Right lobe of liver (tissue), 6 donors: ENCODE results near the gene KLF4. TPM values are rescaled to one million over a fixed set of nuclear protein-coding genes. Genes with fewer than 3 reads are reported as not detected.
A peak's percentile ranks its signal among the peaks of the same experiment; 100 is the strongest.

Experiments
- ATAC-seq, 4 donors: fragments of 200-7000 bp; cut with Tn5 transposase; one replicate each; pipeline ENCODE4 v1.9.1; 2020; ENCODE audit warnings: mild to moderate bottlenecking in 4 of 4, moderate library complexity in 4 of 4
- DNase-seq, 3 donors: peaks; one replicate each; pipeline ENCODE4 v3.0.0-alpha.2; 2020
- H3K27ac ChIP-seq, 3 donors: fragments of 200-600 bp; one replicate each; pipeline ENCODE4 v1.8.0; 2022
- H3K27me3 ChIP-seq, 2 donors: fragments of 200-600 bp; one replicate each; pipeline ENCODE4 v1.8.0; 2022
- H3K36me3 ChIP-seq, 4 donors: fragments of 200-600 bp; sonication (generic) in 1 of 4; one replicate each; pipeline versions ENCODE4 v1.5.1 to v1.8.0; 2017 to 2022; ENCODE audit warnings: control low read depth in 1 of 4
- H3K4me1 ChIP-seq, 4 donors: fragments of 200-600 bp; sonication (generic) in 1 of 4; one replicate each; pipeline versions ENCODE4 v1.5.1 to v1.8.0; 2017 to 2022; ENCODE audit warnings: control low read depth in 1 of 4
- H3K4me3 ChIP-seq, 3 donors: fragments of 200-600 bp; one replicate each; pipeline ENCODE4 v1.8.0; 2022
- H3K9me3 ChIP-seq, 4 donors: fragments of 200-600 bp; sonication (generic) in 1 of 4; one replicate each; pipeline versions ENCODE4 v1.5.1 to v1.8.0; 2017 to 2022; ENCODE audit warnings: control low read depth in 1 of 4
- POLR2A ChIP-seq: fragments of 450-650 bp; IDR thresholded peaks from one replicate; pipeline ENCODE4 v1.6.1; 2017; ENCODE audit warnings: antibody characterized with exemption, mild to moderate bottlenecking
- WGBS: methylation state at CpG from one replicate; pipeline ENCODE4 v1.1.6; 2018; ENCODE audit warnings: low coverage, low lambda C conversion rate; ENCODE audit not compliant: insufficient coverage; ENCODE audit errors: missing lambda C conversion rate; 5-methylcytosine and 5-hydroxymethylcytosine counted together
- intact Hi-C, 2 donors: fragments of 100-400 bp; cut with DNase I; formaldehyde crosslinking; loops; one replicate each; pipeline versions ENCODE4 v1.11.2 to v1.14.1; 2022
- total RNA-seq, 6 experiments: library from RNA; depleted of rRNA in 2 of 6; stranded (reverse); fragments of >200 nt in 2 of 6; fragmentation: NEBNext Ultra II Directional in 3 of 6; extraction: Animal tissue kit (Norgen Biotek cat#: 25700) in 3 of 6; gene quantifications; one replicate each; pipeline versions ENCODE4 v1.1.0 to v1.2.4, GENCODE V29; 2016 to 2023
- TF ChIP-seq, protein P1 (sequence below), 4 donors: fragments of 200-600 bp in 3 of 4; fragments of 450-650 bp in 1 of 4; IDR thresholded peaks; one replicate each; pipeline versions ENCODE4 v1.5.1 to v1.8.0; 2016 to 2022; ENCODE audit warnings: antibody characterized with exemption in 4 of 4, mild to moderate bottlenecking in 2 of 4
- donor health status: DM: no; HTN: yes; CAD: no.
- donor health status: DM: no; HTN: no; CAD: no.
- donor health status: DM: no; HTN: no; CAD: no.
- donor health status: DM: no; HTN: yes; CAD: no.
- donor health status: DM: no; HTN: yes; CAD: no.

Gene KLF4
- total RNA-seq, 6 experiments from 2014 or later, result 1.5 to 12.4 (median 5.9) TPM

DNA sequence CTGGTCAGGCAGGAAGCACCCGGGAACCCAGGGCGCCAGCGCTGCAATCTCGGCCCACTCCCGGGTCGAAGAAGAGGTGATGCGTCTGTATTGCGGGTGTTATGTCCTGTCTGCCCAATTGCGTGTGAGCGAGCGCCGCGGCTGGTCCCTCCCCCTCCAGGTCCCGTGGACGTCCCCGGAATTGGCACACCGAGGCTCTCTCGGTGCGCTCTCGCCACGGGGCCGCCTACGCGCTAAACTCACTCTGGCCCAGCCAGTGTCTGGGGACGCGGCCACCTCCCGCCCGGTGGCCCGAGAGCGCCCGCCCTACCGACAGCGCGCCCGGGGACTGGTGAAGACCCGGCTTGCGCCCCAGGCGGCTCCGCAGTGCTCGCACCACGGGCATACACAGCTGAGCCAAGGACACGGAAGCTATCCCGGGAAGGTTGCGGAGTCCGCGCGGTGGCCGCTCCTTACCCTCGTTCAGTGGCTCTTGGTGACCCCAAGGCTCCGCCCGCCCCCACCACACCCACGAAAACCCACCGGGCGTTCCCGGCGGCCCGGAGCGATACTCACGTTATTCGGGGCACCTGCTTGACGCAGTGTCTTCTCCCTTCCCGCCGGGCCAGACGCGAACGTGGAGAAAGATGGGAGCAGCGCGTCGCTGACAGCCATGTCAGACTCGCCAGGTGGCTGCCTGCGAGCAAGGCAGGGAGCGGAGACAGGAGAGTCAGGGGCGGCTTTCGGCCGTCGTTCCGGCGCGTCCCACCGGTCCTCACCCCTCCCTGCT lies 1.0 kb downstream of the KLF4 start:
- Histone ChIP-seq H3K4me1 (peaks cover 0 to 27% (median 3%) of the 10 kb centered on the region in 4 donors), H3K27ac (peak overlapping the region; percentile 43 to 78 (median 66)), H3K9me3 (no peaks in the 10 kb centered on the region), H3K27me3 (peaks cover 0 to 4% of the 10 kb centered on the region in 2 donors), H3K4me3 (peak overlapping the region; percentile 53 to 58 (median 55)), H3K36me3 (no peaks in the 10 kb centered on the region)
- 6% methylated on average over 7 of the region's 80 CpGs for WGBS
- TF ChIP-seq POLR2A, result peak; percentile 86
- TF ChIP-seq, protein P1, sequence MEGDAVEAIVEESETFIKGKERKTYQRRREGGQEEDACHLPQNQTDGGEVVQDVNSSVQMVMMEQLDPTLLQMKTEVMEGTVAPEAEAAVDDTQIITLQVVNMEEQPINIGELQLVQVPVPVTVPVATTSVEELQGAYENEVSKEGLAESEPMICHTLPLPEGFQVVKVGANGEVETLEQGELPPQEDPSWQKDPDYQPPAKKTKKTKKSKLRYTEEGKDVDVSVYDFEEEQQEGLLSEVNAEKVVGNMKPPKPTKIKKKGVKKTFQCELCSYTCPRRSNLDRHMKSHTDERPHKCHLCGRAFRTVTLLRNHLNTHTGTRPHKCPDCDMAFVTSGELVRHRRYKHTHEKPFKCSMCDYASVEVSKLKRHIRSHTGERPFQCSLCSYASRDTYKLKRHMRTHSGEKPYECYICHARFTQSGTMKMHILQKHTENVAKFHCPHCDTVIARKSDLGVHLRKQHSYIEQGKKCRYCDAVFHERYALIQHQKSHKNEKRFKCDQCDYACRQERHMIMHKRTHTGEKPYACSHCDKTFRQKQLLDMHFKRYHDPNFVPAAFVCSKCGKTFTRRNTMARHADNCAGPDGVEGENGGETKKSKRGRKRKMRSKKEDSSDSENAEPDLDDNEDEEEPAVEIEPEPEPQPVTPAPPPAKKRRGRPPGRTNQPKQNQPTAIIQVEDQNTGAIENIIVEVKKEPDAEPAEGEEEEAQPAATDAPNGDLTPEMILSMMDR (IDR thresholded peaks at IDR 0.05), result no peak
- peak; percentile 23 to 56 (median 45) for ATAC-seq
- intact Hi-C loops, result loop anchor here (10.0 kb wide), 1 partner anchor 786 kb away; no protein-coding TSS in a partner anchor
- peak; percentile 55 to 81 (median 74) for DNase-seq

DNA sequence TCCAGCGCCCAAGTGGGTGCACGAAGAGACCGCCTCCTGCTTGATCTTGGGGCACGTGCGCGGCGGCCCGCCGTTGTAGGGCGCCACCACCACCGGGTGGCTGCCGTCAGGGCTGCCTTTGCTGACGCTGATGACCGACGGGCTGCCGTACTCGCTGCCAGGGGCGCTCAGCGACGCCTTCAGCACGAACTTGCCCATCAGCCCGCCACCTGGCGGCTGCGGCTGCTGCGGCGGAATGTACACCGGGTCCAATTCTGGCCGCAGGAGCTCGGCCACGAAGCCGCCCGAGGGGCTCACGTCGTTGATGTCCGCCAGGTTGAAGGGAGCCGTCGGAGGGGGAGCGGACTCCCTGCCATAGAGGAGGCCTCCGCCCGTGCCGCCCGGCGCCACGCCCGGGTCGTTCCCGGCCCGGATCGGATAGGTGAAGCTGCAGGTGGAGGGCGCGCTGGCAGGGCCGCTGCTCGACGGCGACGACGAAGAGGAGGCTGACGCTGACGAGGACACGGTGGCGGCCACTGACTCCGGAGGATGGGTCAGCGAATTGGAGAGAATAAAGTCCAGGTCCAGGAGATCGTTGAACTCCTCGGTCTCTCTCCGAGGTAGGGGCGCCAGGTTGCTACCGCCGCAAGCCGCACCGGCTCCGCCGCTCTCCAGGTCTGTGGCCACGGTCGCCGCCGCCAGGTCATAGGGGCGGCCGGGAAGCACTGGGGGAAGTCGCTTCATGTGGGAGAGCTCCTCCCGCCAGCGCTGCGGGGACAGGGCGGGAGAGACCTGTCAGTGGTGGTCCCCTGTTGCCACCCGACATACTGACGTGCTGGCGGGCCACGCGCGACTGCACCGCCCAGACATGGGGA lies 1.8 kb downstream of the KLF4 start:
- Histone ChIP-seq H3K4me3 (peak overlapping the region; percentile 53 to 58 (median 55)), H3K36me3 (no peaks in the 10 kb centered on the region), H3K9me3 (no peaks in the 10 kb centered on the region), H3K27me3 (peaks cover 0 to 4% of the 10 kb centered on the region in 2 donors), H3K4me1 (peaks cover 0 to 27% (median 3%) of the 10 kb centered on the region in 4 donors), H3K27ac (peak overlapping the region; percentile 43 to 78 (median 66))
- TF ChIP-seq, protein P1 (IDR thresholded peaks at IDR 0.05), result peak; percentile 43 to 63 (median 50)
- no peak for TF ChIP-seq POLR2A
- ATAC-seq, result peak; percentile 21 to 39 (median 32)
- intact Hi-C loops, result loop anchor here (10.0 kb wide), 1 partner anchor 787 kb away; no protein-coding TSS in a partner anchor
- whole genome bisulfite sequencing, result 0% methylated on average over 2 of the region's 91 CpGs
- DNase-seq, result peak; percentile 53 to 74 (median 71)

- H3K9me3 ChIP-seq, result no peaks in the 10 kb centered on the region
- H3K27me3 ChIP-seq, result peaks cover 0 to 4% of the 10 kb centered on the region in 2 donors
- WGBS, result 40% methylated on average over 13 of the region's 31 CpGs
- peaks cover 0 to 27% (median 3%) of the 10 kb centered on the region in 4 donors for H3K4me1 ChIP-seq
- ATAC-seq, result peak in 2 of 4 donors; percentile 0 to 2
- no peaks in the 10 kb centered on the region for H3K36me3 ChIP-seq
- peak overlapping the region in 1 of 3 donors; percentile 78 for H3K27ac ChIP-seq
- no peak for TF ChIP-seq POLR2A
- TF ChIP-seq, protein P1 (IDR thresholded peaks at IDR 0.05), result no peak
- peak overlapping the region; percentile 53 to 58 (median 55) for H3K4me3 ChIP-seq
- no peak for DNase-seq
- intact Hi-C loops, result loop anchor here (10.0 kb wide), 1 partner anchor 788 kb away; no protein-coding TSS in a partner anchor
Observed at GRCh38 chr9:107486674-107487520, 2.7 kb downstream of the KLF4 start.
